ENCODE measurements around the gene ME1.
"Not testable (repeated sequence)": the region's sequence is repeated elsewhere in the genome, so short reads cannot be mapped to it uniquely, and the experiment has no call there.

Gene ME1

DNA sequence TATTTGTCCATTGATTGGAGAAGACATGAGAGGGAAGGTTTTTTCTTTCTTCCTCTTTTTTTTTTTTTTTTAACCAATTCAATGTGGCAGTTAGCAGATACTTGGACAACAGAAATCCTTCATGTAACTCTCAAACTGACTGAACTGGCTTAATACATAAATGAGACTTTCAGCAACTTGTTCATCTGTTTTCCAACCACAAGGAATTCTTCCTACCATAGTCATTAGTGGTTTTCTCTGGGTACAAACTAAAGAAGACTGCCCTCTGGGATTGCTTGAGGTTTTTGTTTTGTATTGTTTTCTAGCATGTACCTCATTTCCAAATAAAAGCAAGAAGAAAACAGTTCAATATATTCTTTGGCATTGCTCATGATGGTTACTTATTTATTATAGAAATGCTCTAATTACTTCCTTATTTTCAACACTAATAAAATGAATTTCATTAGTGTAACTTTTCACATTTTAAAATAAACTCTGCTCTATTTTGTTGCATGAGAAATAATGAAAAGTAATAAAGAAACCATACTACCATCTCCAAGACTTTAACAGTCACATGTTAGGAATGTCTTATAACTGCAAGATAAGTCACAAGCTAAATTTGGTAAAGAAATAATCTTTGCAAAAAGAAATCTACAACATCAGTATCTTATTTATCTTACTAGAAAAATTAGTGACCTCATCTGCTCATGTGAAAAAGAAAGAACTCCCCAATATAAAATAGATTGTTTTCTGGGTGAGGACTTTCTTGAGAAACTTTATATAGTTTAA, 52.0 kb downstream of the ME1 start:
- no peak overlapping the region for H3K4me3 ChIP-seq
- DNase-seq (ENCODE audit: low spot score) = no peak
- no peak overlapping the region for H3K27ac ChIP-seq
- TF ChIP-seq, protein P1, sequence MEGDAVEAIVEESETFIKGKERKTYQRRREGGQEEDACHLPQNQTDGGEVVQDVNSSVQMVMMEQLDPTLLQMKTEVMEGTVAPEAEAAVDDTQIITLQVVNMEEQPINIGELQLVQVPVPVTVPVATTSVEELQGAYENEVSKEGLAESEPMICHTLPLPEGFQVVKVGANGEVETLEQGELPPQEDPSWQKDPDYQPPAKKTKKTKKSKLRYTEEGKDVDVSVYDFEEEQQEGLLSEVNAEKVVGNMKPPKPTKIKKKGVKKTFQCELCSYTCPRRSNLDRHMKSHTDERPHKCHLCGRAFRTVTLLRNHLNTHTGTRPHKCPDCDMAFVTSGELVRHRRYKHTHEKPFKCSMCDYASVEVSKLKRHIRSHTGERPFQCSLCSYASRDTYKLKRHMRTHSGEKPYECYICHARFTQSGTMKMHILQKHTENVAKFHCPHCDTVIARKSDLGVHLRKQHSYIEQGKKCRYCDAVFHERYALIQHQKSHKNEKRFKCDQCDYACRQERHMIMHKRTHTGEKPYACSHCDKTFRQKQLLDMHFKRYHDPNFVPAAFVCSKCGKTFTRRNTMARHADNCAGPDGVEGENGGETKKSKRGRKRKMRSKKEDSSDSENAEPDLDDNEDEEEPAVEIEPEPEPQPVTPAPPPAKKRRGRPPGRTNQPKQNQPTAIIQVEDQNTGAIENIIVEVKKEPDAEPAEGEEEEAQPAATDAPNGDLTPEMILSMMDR (IDR thresholded peaks at IDR 0.05) = no peak

DNA sequence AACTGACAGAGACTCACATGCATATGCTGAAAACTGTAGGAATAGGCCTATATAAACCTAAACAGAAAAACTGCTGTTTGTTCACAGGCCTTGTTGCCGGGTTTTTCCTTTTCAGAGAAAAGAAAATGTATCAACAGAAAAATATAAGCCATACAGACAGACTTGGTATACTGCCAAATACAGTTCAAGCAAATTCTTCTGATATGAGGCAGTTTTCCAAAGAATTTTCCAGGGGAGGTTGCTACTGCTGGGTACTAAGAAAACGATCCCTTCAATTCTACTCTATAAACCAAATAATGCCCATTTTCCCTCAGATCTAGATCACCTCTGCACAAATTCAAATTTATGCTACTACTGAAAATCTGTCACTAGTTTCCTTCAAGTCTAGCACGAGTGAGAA, 59.4 kb downstream of the ME1 start:
- Histone ChIP-seq H3K4me3 (no peak overlapping the region), H3K27ac (no peak overlapping the region)
- TF ChIP-seq, protein P1 (IDR thresholded peaks at IDR 0.05) = no peak
- DNase-seq (ENCODE audit: low spot score) = no peak

DNA sequence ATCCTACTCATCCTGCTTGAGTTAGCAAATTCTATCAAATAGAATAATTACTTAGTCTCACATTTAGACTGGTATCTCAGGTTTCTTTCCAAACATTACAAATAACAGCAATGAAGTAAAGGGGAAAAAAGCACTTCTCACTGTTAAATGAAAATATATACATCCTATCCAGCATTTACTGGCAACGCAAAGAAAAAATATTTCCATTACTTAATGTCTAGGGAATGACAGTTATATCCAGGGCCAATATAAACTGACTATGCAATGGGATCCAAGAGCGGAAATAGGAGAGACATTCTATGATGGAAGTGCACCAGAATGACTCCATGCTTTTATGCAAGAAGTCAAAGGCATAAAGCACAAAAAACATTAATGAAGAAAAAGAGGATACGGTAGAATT, 60.3 kb downstream of the ME1 start:
- Histone ChIP-seq H3K4me3 (no peak overlapping the region), H3K27ac (no peak overlapping the region)
- DNase-seq (ENCODE audit: low spot score) = no peak
- TF ChIP-seq, protein P1 (IDR thresholded peaks at IDR 0.05) = no peak

DNA sequence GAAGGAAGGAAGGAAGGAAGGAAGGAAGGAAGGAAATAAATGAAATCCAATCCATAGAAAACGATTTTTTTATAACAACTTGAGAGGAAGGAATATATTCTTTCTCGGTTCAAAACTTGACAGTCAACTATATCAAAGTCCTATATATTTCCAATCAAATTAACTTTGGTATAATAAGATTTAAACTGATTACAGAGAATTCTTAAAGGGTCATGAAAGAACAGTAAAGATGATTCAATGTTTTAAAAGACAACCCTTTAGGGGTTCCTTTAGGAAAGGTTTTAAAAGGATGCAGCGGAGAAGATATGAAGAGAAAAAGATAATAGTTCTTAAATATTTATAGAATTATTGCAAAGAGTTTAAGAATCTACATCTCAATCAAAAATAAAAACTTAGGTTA, 61.2 kb downstream of the ME1 start:
- DNase-seq (ENCODE audit: low spot score) = no peak
- no peak overlapping the region for H3K4me3 ChIP-seq
- H3K27ac ChIP-seq = no peak overlapping the region
- TF ChIP-seq, protein P1 (IDR thresholded peaks at IDR 0.05) = no peak

DNA sequence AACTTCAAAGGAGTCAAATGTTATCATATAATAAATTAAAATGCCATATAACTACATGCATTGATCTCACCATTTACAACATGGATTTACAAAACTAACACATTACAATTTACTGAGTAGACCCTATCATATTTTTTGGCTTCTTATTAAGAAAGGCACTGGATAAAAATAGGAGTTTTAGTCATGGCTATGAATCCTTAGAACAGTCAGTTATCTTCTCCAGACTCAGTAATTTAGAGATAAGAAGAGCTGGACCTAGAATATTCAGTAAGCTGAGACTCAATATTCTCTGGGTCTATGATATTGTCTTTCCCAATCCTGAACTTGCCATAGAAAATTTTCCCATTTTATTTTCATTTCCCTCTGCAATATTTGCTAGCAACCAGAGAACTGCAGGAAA, 62.3 kb downstream of the ME1 start:
- Histone ChIP-seq H3K27ac (no peak overlapping the region), H3K4me3 (no peak overlapping the region)
- TF ChIP-seq, protein P1 (IDR thresholded peaks at IDR 0.05) = no peak
- no peak for DNase-seq (ENCODE audit: low spot score)

DNA sequence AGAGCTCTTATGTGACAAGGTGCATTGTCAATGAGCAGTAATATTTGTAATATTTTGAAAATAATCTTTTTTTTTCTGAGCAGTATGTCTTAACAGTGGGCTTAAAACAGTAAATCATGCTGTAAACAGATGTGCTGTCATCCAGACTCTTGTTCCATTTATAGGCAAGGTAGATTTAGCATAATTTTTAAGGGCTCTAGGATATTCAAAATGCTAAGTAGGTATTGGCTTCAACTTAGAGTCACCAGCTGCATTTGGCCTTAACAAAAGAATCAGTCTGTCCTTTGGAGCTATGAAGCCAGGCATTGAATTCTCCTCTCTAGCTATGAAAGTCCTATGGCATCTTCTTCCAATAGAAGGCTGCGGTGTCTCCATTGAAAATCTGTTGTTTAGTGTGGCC, 63.7 kb downstream of the ME1 start:
- DNase-seq (ENCODE audit: low spot score) = no peak
- Histone ChIP-seq H3K27ac (no peak overlapping the region), H3K4me3 (no peak overlapping the region)
- TF ChIP-seq, protein P1 (IDR thresholded peaks at IDR 0.05) = no peak

DNA sequence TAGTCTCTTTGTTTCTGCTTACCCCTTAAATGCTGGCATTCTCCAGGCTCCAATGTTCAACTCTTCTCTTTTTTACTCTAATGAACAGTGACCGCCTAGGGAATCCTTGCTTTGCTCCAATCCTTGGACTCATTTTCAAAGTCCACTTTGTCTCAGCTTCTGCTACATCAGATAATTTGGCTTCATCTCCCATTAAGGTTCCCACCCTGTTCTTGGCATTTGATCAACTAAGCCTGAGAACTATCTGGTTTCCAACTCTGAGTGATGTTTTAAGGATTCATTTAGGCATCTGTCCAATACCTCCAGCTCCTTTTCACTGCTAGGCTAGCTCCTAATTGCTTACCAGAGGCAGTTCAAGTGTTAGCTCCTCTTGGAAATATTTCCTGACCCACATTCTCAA, 64.9 kb downstream of the ME1 start:
- TF ChIP-seq, protein P1 (IDR thresholded peaks at IDR 0.05) = no peak
- Histone ChIP-seq H3K27ac (no peak overlapping the region), H3K4me3 (no peak overlapping the region)
- DNase-seq (ENCODE audit: low spot score) = no peak

DNA sequence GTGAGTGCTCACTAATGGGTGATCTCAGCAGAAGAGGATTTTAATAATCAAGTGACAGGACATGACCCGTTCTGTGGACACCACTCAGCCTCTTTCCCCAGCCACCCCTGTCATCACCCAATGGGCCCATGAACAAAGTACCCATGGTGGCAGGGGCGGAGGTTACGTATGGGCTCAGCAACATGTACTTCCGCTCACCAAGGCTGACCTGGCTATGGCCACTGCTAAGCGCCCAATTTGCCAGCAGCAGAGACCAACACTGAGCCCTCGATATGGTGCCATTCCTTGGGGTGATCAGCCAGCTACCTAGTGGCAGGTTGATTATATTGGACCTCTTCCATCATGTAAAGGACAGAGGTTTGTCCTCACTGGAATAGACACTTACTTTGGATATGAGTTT, 68.5 kb downstream of the ME1 start:
- H3K27ac ChIP-seq; DNase-seq (ENCODE audit: low spot score); H3K4me3 ChIP-seq: not testable (repeated sequence)

All from coronary artery (tissue), 2 donors.